Spleen (tissue), 7 donors: Measurements from ENCODE around the gene SIK3.

Experiments
- POLR2AphosphoS5 ChIP-seq, 3 donors: sonication (generic); formaldehyde crosslinking; IDR thresholded peaks; one replicate each; pipeline ENCODE4 v1.5.1; 2017; ENCODE audit warnings: antibody characterized with exemption in 3 of 3
- TF ChIP-seq, protein P1 (sequence below), 11 experiments: fragments of 200-600 bp in 7 of 11; fragments of 450-650 bp in 4 of 11; sonication (generic) in 4 of 11; IDR thresholded peaks in 8 of 11; conservative IDR thresholded peaks in 3 of 11; 1 replicate in 7 of 11; 2 replicates in 4 of 11; pipeline versions ENCODE4 v1.4.0 to v1.8.0; 2016 to 2021; ENCODE audit warnings: antibody characterized with exemption in 11 of 11, inconsistent platforms in 4 of 11, mild to moderate bottlenecking in 1 of 11
- donor health status: DM: no; HTN: no; CAD: no; lungs with moderate emphysema.
- donor health status: DM: no; HTN: no; CAD: no.
- donor health status: DM: no; HTN: no; CAD: no.

DNA sequence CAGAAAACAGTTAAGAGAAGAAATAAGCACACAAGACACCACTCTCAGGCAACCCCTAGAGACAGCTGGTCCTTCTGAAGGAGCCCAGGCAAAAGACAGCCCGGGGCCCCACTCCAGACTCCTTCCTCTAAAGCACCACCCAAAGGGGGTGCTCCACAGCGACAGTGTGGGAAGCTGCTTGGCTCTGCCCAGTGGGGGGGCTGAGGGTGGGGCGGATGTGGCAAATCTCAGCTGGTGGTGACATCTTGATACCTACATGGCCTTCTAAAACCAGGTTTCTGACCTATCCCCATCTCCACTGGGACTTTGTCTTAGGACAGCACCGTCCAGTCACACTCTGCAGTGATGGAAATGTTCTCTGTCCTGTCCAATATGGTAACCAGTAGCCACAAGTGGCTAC, 250.6 kb downstream of the SIK3 start:
- TF ChIP-seq, protein P1, sequence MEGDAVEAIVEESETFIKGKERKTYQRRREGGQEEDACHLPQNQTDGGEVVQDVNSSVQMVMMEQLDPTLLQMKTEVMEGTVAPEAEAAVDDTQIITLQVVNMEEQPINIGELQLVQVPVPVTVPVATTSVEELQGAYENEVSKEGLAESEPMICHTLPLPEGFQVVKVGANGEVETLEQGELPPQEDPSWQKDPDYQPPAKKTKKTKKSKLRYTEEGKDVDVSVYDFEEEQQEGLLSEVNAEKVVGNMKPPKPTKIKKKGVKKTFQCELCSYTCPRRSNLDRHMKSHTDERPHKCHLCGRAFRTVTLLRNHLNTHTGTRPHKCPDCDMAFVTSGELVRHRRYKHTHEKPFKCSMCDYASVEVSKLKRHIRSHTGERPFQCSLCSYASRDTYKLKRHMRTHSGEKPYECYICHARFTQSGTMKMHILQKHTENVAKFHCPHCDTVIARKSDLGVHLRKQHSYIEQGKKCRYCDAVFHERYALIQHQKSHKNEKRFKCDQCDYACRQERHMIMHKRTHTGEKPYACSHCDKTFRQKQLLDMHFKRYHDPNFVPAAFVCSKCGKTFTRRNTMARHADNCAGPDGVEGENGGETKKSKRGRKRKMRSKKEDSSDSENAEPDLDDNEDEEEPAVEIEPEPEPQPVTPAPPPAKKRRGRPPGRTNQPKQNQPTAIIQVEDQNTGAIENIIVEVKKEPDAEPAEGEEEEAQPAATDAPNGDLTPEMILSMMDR (IDR thresholded peaks at IDR 0.05 in 8 of 11, conservative IDR thresholded peaks at IDR 0.05 in 3 of 11), result no peak
- no peak for TF ChIP-seq POLR2AphosphoS5 (IDR thresholded peaks at IDR 0.05)
